Immature natural killer cell (primary cell): ENCODE results near the gene DLGAP1. TPM values are rescaled to one million over a fixed set of nuclear protein-coding genes. Genes with fewer than 3 reads are reported as not detected.

ENCODE experiments used
- DNase-seq, 3 donors: peaks; one replicate each; pipeline ENCODE4 v3.0.0; 2022; ENCODE audit warnings: mixed read lengths in 1 of 3
- H3K27ac Mint-ChIP-seq, 6 donors: one replicate each; pipeline ENCODE4 v1.8.0; 2020; ENCODE audit warnings: mixed read lengths in 6 of 6, mild to moderate bottlenecking in 5 of 6, inconsistent platforms in 4 of 6, moderate library complexity in 3 of 6
- H3K27me3 Mint-ChIP-seq, 3 donors: one replicate each; pipeline ENCODE4 v1.8.0; 2020 to 2021; ENCODE audit warnings: low read depth in 3 of 3, mild to moderate bottlenecking in 3 of 3, mixed read lengths in 3 of 3, moderate library complexity in 3 of 3, inconsistent platforms in 1 of 3
- H3K36me3 Mint-ChIP-seq, 3 donors: one replicate each; pipeline ENCODE4 v1.8.0; 2020; ENCODE audit warnings: mixed read lengths in 3 of 3, inconsistent platforms in 2 of 3, mild to moderate bottlenecking in 2 of 3
- H3K4me1 Mint-ChIP-seq, 2 donors: one replicate each; pipeline ENCODE4 v1.8.0; 2020; ENCODE audit warnings: inconsistent platforms in 2 of 2, mild to moderate bottlenecking in 2 of 2, mixed read lengths in 2 of 2, moderate library complexity in 1 of 2
- H3K4me3 Mint-ChIP-seq, 5 donors: one replicate each; pipeline ENCODE4 v1.8.0; 2020; ENCODE audit warnings: mild to moderate bottlenecking in 5 of 5, mixed read lengths in 5 of 5, inconsistent platforms in 3 of 5, moderate library complexity in 3 of 5
- H3K9me3 Mint-ChIP-seq, 6 donors: one replicate each; pipeline ENCODE4 v1.8.0; 2020; ENCODE audit warnings: mild to moderate bottlenecking in 6 of 6, mixed read lengths in 6 of 6, inconsistent platforms in 4 of 6, moderate library complexity in 3 of 6
- polyA plus RNA-seq, 3 donors: library from polyadenylated mRNA; unstranded; fragments of 300-500 nt; fragmentation: Illumina TruSeq; gene quantifications; one replicate each; pipeline ENCODE4 v1.2.3, GENCODE V29; 2021

DLGAP1 gene
- polyA plus RNA-seq, 3 donors from 2014 or later = not detected

- H3K9me3 Mint-ChIP-seq = no peaks in the 10 kb centered on the region
- H3K27ac Mint-ChIP-seq = peak overlapping the region; percentile 97 to 99 (median 98)
- peaks cover 0 to 7% (median 4%) of the 10 kb centered on the region in 3 donors for H3K36me3 Mint-ChIP-seq
- no peak for DNase-seq
- H3K4me3 Mint-ChIP-seq = peak overlapping the region; percentile 94 to 99 (median 98)
- peaks cover 53 to 54% of the 10 kb centered on the region in 2 donors for H3K4me1 Mint-ChIP-seq
- H3K27me3 Mint-ChIP-seq = peaks cover 6 to 21% (median 16%) of the 10 kb centered on the region in 3 donors
Measured at GRCh38 chr18:3597409-3598357, 857.4 kb downstream of the DLGAP1 start.

DNA sequence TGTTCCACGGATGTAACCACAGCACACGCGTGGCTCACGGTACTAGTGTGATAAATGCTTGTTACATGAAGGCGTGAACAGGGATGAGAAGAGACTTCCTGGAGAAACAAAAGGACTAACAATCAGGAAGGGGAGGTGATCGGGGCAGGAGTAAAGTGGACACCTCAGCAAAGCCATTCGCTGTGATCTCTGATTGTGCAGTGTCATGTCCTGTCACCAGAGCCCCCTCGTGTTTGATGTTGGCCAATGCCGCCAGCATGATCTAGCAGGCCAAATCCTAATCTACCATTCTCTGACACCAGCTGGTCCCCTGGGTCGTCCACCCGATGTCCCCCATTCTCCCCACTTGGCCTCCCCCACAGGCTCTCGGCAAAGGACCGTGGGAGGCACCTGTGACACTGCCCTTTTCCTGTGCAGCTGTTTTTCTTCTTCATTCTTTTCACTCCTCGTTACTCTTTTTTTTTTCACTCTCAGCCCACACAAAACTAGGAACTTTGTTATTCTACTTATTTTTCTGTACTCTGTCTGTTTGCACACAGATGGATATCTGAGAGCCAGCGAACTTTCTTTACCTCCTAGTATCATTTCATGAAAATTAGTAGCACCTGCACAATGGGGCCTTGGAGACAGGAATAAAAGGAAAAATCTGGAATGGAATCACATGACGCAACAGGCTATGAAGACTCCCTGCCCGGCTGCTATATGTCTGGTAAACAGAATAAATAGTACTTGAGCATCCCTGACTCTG is 858.3 kb downstream of the DLGAP1 start:
- Mint-ChIP-seq H3K27ac (peak overlapping the region; percentile 97 to 99 (median 98)), H3K27me3 (peaks cover 6 to 21% (median 16%) of the 10 kb centered on the region in 3 donors), H3K4me1 (peaks cover 55% of the 10 kb centered on the region in 2 donors), H3K36me3 (peaks cover 0 to 7% (median 4%) of the 10 kb centered on the region in 3 donors), H3K4me3 (peak overlapping the region; percentile 94 to 99 (median 98)), H3K9me3 (no peaks in the 10 kb centered on the region)
- DNase-seq = peak; percentile 56 to 62 (median 57)

DNA sequence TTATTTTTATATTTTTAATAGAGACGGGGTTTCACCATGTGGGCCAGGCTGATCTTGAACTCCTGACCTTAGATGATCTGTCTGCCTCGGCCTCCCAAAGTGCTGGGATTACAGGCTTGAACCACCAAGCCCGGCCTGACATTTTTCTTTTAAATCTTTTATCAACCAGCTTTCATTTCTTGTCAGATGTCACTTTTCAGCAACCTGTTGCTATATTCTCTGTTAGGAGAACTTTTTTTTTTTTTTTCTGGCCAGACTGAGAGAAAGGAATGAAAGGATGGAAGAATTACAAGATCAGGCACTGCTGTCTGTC is 858.8 kb downstream of the DLGAP1 start:
- H3K4me3 Mint-ChIP-seq = peak overlapping the region; percentile 94 to 99 (median 98)
- no peak for DNase-seq
- no peaks in the 10 kb centered on the region for H3K9me3 Mint-ChIP-seq
- peaks cover 6 to 21% (median 16%) of the 10 kb centered on the region in 3 donors for H3K27me3 Mint-ChIP-seq
- H3K4me1 Mint-ChIP-seq = peaks cover 55 to 56% of the 10 kb centered on the region in 2 donors
- H3K27ac Mint-ChIP-seq = peak overlapping the region; percentile 97 to 99 (median 98)
- H3K36me3 Mint-ChIP-seq = peaks cover 0 to 7% (median 4%) of the 10 kb centered on the region in 3 donors

DNA sequence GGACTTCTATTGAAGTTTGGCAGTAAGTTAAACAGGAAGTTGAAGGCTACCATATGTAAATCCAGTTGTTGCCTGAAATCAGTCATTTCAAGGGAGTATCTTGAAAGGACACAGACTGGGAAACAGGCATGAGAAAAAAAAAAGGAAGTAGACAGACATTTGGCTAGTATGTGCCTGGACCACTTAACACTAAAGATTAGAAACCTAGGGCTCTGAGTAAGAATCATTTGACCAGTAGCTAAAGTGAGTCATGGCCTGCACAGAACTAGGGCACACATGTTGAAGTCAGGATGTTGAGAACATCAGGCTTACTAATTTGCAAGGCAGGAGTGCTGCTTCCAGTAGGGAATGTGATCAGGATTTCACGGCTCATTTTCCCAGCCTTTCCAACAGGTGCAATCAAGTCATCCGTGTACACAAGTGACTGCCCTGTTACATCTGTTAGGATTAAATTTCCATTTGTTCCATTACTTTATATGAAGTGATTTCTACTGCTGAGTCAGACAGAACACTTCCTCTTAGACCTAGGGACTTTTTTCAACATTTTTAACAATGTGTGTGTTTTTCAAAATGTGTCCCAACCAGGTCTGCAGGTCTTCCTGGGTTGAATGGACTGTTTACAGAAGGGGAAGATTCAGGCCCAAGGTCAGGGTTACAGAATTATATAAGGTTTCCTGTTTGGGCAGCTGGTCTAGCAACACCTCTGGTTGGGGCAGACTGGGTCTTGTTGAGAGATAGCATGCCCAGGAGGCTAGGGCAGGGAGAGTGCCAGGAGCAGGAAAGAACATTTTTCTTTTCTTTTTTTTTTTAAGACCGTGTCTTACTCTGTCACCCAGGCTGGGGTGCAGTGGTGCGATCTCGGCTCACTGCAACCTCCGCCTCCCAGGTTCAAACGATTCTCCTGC is 859.5 kb downstream of the DLGAP1 start:
- Mint-ChIP-seq H3K27ac (peak overlapping the region; percentile 97 to 99 (median 98)), H3K9me3 (no peaks in the 10 kb centered on the region), H3K4me1 (peaks cover 55 to 56% of the 10 kb centered on the region in 2 donors), H3K4me3 (peak overlapping the region; percentile 94 to 99 (median 98)), H3K36me3 (peaks cover 0 to 7% (median 4%) of the 10 kb centered on the region in 3 donors), H3K27me3 (peaks cover 6 to 21% (median 16%) of the 10 kb centered on the region in 3 donors)
- DNase-seq = peak; percentile 37 to 43 (median 42)

- Mint-ChIP-seq H3K36me3 (peaks cover 0 to 7% (median 4%) of the 10 kb centered on the region in 3 donors), H3K27me3 (peaks cover 6 to 21% (median 16%) of the 10 kb centered on the region in 3 donors), H3K4me1 (peaks cover 55 to 56% of the 10 kb centered on the region in 2 donors), H3K4me3 (peak overlapping the region; percentile 94 to 99 (median 98)), H3K27ac (peak overlapping the region; percentile 97 to 99 (median 98)), H3K9me3 (no peaks in the 10 kb centered on the region)
- DNase-seq = peak in 2 of 3 donors; percentile 8 to 23
Measured at GRCh38 chr18:3594760-3595368, 860.2 kb downstream of the DLGAP1 start.

- Mint-ChIP-seq H3K9me3 (no peaks in the 10 kb centered on the region), H3K27me3 (peaks cover 6 to 21% (median 16%) of the 10 kb centered on the region in 3 donors), H3K4me1 (peaks cover 55 to 56% of the 10 kb centered on the region in 2 donors), H3K27ac (peak overlapping the region; percentile 97 to 99 (median 98)), H3K4me3 (peak overlapping the region; percentile 94 to 99 (median 98)), H3K36me3 (peaks cover 0 to 7% (median 4%) of the 10 kb centered on the region in 3 donors)
- DNase-seq = peak; percentile 91 to 95 (median 95)
Measured at GRCh38 chr18:3593904-3594759, 861.0 kb downstream of the DLGAP1 start.

GRCh38 chr18:3593381-3593903 is 861.7 kb downstream of the DLGAP1 start:
- Mint-ChIP-seq H3K9me3 (no peaks in the 10 kb centered on the region), H3K36me3 (peaks cover 0 to 7% (median 4%) of the 10 kb centered on the region in 3 donors), H3K27ac (peak overlapping the region; percentile 97 to 99 (median 98)), H3K4me1 (peaks cover 55 to 56% of the 10 kb centered on the region in 2 donors), H3K27me3 (peaks cover 6 to 21% (median 16%) of the 10 kb centered on the region in 3 donors), H3K4me3 (peak overlapping the region; percentile 94 to 99 (median 98))
- no peak for DNase-seq

- no peak for DNase-seq
- Mint-ChIP-seq H3K4me3 (peak overlapping the region in 4 of 5 donors; percentile 94 to 99 (median 96)), H3K27me3 (peaks cover 6 to 21% (median 16%) of the 10 kb centered on the region in 3 donors), H3K27ac (peak overlapping the region; percentile 97 to 99 (median 98)), H3K9me3 (no peaks in the 10 kb centered on the region), H3K4me1 (peaks cover 53 to 55% of the 10 kb centered on the region in 2 donors), H3K36me3 (peaks cover 0 to 7% (median 4%) of the 10 kb centered on the region in 3 donors)
Measured at GRCh38 chr18:3592864-3593263, 862.2 kb downstream of the DLGAP1 start.

DNA sequence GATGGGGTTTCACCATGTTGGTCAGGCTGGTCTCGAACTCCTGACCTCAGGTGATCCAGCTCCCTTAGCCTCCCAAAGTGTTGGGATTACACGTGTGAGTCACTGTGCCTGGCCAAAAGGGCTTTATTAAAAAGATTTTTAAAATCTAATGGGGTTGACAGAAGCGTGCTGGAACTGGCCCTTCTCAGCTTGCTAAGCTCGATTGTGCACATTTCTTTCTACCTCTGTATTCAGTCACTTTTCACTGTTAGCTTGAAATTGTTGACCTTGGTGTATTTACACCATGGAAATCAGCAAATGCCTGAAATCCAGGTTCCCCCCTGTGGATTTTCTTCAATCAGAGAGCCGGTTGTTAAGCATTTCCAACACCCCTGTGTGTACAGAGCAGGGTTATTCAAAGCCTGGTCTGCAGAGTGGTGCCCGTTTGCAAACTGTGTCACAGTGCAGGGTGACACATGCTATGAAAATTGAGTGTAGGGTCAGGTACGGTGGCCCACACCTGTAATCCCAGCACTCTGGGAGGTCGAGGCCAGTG is 864.9 kb downstream of the DLGAP1 start:
- DNase-seq = no peak
- H3K27ac Mint-ChIP-seq = peak overlapping the region in 1 of 6 donors; percentile 7
- H3K27me3 Mint-ChIP-seq = peaks cover 6 to 19% (median 16%) of the 10 kb centered on the region in 3 donors
- H3K36me3 Mint-ChIP-seq = no peaks in the 10 kb centered on the region
- H3K9me3 Mint-ChIP-seq = no peaks in the 10 kb centered on the region
- no peak overlapping the region for H3K4me3 Mint-ChIP-seq
- H3K4me1 Mint-ChIP-seq = peaks cover 26 to 31% of the 10 kb centered on the region in 2 donors

DNA sequence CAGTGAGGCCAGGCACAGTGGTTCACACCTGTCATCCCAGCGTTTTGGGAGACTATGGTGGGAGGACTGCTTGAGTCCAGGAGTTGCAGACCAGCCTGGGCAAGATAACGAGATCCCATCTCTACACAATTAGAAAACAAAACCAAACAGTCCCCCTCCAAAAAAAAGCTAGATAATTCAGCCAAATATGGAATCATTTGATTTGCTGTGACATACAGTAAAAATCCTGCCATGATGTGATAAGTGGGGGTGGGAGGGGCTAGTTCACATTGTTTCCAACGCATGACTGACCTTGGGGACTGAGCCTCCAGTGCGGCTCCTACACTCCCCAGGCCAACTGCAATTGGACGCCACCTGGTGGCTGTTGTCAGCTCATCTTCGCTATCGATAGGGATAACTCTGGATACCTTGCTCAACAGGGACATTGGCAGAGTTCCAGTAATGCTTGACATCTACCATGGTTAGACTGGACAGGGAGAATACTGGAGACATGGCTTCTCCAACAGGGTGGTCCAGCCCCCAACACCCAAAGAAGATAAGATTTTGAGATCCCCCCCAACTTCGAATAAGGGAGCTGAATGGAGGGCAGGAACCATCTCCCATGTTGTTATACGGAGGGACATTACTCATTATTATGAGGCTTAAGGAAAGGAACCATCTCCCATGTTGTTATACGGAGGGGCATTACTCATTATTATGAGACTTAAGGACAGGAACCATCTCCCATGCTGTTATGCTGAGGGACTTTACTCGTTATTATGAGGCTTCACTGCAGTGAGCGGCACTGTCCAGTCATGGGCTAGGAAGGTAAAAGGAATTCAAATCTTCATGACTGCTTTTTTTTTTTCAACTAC is 869.2 kb downstream of the DLGAP1 start:
- peaks cover 0 to 4% (median 1%) of the 10 kb centered on the region in 3 donors for H3K27me3 Mint-ChIP-seq
- no peaks in the 10 kb centered on the region for H3K36me3 Mint-ChIP-seq
- H3K9me3 Mint-ChIP-seq = no peaks in the 10 kb centered on the region
- DNase-seq = peak; percentile 58 to 70 (median 67)
- H3K27ac Mint-ChIP-seq = peak overlapping the region in 4 of 6 donors; percentile 8 to 79 (median 23)
- H3K4me1 Mint-ChIP-seq = peaks cover 0 to 3% of the 10 kb centered on the region in 2 donors
- no peak overlapping the region for H3K4me3 Mint-ChIP-seq
